Activated naive CD8-positive, alpha-beta T cell treated with anti-CD3 and anti-CD28 coated beads, Interleukin-2, amount 50 U/mL, for 16 hours (primary cell): ENCODE measurements around the gene COL3A1.

Experiments
- DNase-seq: peaks from one replicate; pipeline ENCODE4 v3.0.0-alpha.2; 2020; ENCODE audit warnings: low read depth, low spot score

The COL3A1 gene

DNA sequence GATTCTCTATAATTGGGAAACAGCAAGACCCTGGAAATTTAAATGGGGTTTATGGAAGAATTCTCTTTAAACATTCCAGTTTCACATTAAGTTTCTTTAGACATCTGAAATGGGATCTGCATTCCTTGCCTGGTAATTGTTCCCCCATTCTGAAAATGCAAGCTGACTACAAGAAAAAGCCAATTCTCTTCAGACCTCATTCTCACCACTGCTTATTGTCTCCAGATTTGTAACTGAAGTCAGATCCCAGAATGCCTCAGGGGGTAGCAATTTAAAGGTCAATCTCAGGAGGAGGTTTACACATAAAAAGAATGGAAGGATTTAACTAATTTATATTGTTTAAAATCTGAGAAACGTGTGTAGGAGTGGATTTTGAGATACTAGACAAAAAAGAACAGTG, 41.2 kb downstream of the COL3A1 start:
- no peak for DNase-seq

DNA sequence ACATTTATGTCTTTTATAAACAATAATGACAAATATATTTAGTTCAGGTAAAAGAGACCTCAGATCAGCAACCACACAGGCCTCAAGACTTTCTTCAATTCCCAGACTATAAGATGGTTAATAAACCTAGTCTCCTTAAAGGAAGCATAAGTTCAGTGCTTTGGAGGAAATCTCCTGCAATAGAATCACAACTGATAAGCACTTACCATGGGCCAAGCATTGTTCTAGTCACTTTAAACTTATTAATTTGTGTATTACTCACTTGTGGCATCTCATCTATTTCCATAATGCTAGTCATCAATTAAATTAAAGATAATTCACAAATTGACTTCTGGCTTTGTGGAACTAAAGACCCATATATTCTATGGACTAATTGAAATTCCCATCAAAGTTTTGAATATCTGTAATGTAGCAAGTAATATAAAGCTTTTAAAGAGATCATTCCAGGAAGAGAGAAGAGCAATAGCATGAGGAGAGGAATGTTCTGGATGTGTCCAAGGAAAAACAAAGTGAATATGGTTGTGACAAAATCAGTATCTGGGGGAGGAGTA, 42.2 kb downstream of the COL3A1 start:
- no peak for DNase-seq

- DNase-seq = no peak
These were observed 44.5 kb downstream of the COL3A1 start for GRCh38 chr2:189018631-189019030.

GRCh38 chr2:189020179-189020578, 46.0 kb downstream of the COL3A1 start:
- no peak for DNase-seq

DNA sequence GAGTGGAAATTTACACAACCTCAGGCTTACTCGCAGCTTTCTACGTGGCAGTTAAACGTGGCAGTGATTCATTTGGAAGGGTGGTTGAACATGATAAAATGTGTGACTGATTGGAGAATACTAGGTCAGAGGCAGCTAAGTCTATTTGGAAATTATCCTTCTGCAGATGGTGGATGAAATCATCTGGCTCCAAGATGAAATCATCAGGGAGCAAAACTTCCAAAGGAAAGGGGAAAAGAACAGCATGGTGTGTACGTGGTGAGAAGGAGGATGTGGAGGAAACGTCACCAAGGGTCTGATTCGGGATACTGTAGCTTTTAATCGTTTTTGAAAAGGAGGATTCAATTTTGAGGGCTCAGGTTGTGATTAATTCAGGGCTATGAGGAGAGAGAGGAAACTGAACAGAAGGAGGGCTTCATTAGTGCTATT, 47.9 kb downstream of the COL3A1 start:
- no peak for DNase-seq

GRCh38 chr2:189022492-189022891, 48.3 kb downstream of the COL3A1 start:
- no peak for DNase-seq

GRCh38 chr2:189024901-189025618, 50.9 kb downstream of the COL3A1 start:
- DNase-seq = no peak

GRCh38 chr2:189037518-189037917, 63.3 kb downstream of the COL3A1 start:
- DNase-seq = no peak

GRCh38 chr2:189045836-189046235, 71.7 kb downstream of the COL3A1 start:
- no peak for DNase-seq

GRCh38 chr2:189046320-189046719, 72.1 kb downstream of the COL3A1 start:
- no peak for DNase-seq

DNA sequence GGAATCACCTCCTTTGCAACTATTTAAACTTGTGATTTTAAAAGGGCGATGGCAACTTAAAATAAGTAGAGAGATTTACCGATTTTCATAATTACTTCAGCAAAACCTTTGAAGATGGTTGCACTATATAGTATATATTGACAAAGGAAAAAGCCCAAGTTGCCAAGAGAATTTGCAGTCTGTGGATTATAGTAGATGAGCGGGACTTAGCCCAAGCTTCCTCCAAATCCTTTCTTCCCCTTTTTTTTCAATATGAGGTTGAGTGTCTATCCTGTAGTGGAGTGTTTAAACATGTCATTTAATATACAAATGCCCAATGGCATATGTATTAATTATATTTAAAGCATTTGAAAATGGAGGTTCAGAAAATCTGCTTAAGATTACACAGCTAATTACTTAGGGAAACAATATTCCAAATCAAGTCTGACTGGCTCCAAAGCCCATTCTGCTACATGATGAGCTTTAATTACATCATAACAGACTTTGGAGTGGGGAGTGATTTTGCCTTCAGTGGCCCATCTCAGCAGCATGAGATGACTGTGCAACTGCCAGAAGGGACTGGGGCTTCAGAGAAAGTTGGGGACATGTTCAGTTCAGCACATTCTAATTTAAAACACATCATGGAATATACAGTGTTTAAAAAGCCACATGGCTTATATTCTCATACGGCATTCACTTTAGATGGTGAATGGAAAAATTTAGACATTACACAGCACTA, 73.2 kb downstream of the COL3A1 start:
- DNase-seq = no peak

DNA sequence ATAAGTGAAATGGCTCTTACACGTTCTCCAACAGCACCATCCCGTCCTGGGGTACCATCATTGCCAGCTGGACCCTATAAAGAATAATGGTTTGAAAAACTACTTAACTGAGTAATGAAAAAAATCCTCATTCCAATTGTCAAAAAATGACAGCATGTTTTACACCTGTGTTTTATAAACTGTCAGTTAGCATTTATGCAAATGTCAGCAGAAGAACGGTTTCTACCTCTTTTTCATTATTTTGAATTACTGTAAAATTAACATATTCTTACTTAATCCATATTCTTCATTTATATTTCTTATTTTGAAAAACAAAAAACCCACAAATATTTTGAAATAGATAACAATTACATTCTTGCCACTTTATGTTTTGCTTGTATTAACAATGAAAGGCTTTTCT, 74.0 kb downstream of the COL3A1 start:
- DNase-seq = no peak

DNA sequence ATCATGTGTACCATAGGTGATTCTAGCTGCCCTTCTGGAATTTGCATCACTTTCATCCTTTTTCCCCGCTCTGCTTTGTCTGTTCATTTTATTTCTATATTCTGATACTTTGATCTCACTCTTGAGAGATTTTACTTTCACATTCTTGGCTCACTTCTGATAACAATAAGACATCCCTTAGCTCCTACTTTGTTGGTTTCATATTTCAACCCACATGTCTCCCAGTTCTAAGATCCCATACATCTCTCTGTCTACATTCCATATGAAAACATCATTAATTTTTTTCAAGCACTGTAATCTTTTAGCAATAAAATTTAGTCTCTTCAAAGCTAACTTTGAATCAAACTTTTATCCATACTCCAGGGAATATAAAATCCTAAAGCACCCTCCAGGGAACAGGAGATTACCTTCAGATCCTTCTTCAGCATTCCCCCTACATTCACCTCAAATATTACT, 75.6 kb downstream of the COL3A1 start:
- DNase-seq = no peak

DNA sequence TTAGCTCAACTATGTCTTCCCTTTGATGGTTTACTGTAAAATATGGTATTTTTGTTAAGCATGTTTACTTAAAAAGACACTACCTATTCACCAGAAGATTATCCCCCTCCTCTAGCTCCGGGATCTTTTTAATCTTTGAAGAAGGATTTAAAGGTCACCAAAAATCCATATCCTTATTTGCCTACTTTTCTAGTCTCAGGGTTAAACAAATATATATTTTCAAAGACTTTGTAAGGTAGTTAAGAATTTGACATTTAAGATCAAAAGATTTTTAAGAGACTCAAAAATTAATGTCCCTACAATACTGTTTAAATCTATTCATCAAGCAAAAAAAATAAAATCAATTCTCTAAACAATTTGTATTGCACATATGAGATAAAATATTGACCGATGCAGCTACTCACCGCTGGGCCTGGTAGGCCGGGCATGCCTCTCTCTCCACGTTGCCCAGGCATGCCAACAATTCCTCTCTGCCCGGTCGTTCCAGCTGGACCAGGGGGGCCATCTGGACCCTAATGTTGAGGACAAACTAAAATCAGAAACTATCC, 76.1 kb downstream of the COL3A1 start:
- DNase-seq = no peak

DNA sequence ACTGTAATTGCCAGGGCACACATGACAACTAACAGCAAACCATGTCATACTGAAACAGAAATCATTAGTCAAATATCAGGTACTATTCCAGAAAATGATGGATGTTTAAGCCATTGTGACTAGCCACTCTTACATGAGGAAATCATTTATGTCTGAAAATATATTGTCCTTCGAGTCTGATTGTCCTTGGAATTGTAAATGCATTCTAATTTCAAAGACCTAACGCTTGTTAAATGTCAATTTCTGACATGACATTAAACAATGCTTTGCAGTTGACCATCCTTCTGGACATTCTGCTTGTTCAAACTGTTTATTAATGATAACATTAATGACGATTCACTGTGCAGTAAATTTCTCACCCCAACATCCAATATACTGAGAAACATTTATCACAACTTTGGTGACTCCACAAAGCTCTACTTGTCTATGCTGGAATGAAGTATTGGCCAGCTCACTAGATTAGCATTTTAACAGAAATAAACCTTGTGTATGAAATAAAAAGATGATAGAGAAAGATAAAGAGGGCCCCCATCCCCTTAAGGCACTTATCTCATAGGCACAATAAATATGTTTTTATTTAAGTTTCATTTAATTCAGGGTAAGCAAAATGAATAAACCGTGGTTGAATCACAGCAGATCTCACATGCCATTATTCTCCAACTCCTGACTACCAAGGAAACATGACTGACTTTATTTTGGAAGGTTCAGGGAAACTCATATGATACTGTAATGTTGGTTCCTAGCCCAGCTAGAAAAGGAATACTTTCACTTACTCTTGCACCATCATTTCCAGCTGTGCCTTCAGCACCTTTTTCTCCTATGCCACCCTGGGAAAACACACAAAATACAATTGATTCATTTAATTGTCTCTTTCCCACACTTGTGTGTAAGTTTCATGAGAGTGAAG, 82.3 kb downstream of the COL3A1 start:
- no peak for DNase-seq

GRCh38 chr2:189057316-189057715, 83.1 kb downstream of the COL3A1 start:
- no peak for DNase-seq

- DNase-seq = no peak
These were observed 86.0 kb downstream of the COL3A1 start for GRCh38 chr2:189060096-189060642.
